Placental epithelial cell (primary cell): ENCODE results near the gene ECT2L. TPM values are rescaled to one million over a fixed set of nuclear protein-coding genes. Genes with fewer than 3 reads are reported as not detected.

ENCODE experiments used
- total RNA-seq: library from RNA; depleted of rRNA; stranded (reverse); fragments of >200 nt; gene quantifications from 2 replicates; pipeline ENCODE4 v1.2.3, GENCODE V29; 2012

ECT2L gene
- total RNA-seq: 0.39 TPM in 1 of 2 replicates, not detected in the other

GRCh38 chr6:138795809-138796603, at the start of gene ECT2L:
ECT2L (plus strand) TSS chr6:138796087; CDS start chr6:138813275, 17,188 bp downstream.

GRCh38 chr6:138773177-138774091, 22.5 kb upstream of the ECT2L start, which contains the start of gene CCDC28A:
CCDC28A (plus strand) TSS chr6:138773769; CDS start chr6:138776121, 2,352 bp downstream.

Other genes starting within 250 kb of the ECT2L start
- 8.6 and 9.1 TPM in 2 replicates for gene CCDC28A, start 22.3 kb upstream of the ECT2L start, total RNA-seq
- gene REPS1, start 192.2 kb downstream of the ECT2L start, total RNA-seq: 51.0 and 55.0 TPM in 2 replicates
- 18.1 and 26.9 TPM in 2 replicates for gene ABRACL, start 232.7 kb downstream of the ECT2L start, total RNA-seq